Measurements from ENCODE around the gene DEF6. TPM values are rescaled to one million over a fixed set of nuclear protein-coding genes. Genes with fewer than 3 reads are reported as not detected.

DEF6 gene
- total and polyA plus RNA-seq, 2 of the 13 experiments (the other 11 are each of a cell fraction or from before 2014, with no cell fraction given): 5.2 to 10.0 TPM

DNA sequence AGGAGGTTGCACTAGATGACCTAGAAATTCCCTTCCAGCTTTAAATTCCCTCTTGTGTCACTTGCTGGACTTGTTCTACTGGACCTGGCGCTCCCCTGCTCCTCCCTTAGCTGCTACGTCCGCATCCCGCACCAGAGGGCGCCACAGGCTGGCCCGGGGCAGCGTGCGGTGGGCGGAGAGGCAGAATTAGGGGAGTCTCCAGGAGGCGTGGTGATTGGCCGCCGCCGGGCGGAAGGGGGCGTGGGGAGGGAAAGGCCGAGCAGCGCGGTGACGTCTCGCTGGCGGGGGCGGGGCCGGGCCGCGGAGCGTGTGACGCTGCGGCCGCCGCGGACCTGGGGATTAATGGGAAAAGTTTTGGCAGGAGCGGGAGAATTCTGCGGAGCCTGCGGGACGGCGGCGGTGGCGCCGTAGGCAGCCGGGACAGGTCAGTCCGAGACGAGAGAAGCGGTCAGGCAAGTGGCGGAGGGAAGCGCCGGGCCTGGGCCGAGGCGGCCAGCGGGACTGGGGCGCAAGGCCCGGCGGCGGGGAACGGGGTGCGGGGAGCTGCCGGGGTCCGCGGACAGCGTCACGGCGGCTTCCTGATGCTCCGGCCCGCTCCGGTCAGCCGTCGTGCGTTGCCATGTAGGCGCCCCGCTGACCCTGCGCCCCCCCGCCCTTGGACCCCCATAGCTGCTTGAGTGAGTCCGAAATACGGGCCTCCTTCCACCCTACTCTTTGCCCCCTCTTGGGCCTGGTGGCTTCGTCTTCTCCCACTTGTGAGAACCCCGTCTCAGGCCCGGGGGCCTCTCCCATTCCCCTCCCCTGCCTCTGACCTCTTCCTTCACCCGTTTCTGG, 44.9 kb downstream of the DEF6 start, which contains the start of gene PPARD (continued):
- TF ChIP-seq CEBPZ (IDR thresholded peaks at IDR 0.05; ENCODE audit: low read length) (no peak), ZNF292 (CRISPR knock-in tag; IDR thresholded peaks at IDR 0.05; ENCODE audit: borderline replicate concordance, low read depth) (no peak), TRAFD1 (CRISPR knock-in tag; IDR thresholded peaks at IDR 0.05; ENCODE audit: borderline replicate concordance) (no peak), MYPOP (CRISPR knock-in tag; IDR thresholded peaks at IDR 0.05) (peak; percentile 59), DZIP1 (CRISPR knock-in tag; IDR thresholded peaks at IDR 0.05) (peak; percentile 95; the same call in 1 of the 2 replicates), SUZ12 (IDR thresholded peaks at IDR 0.05; ENCODE audit: low read depth, low read length) (no peak), THAP9 (CRISPR knock-in tag; IDR thresholded peaks at IDR 0.05; ENCODE audit: borderline replicate concordance) (no peak; the same call in 1 of the 2 replicates), FOSL2 (CRISPR knock-in tag; IDR thresholded peaks at IDR 0.05) (peak; percentile 75)
- TF ChIP-seq, protein P1, sequence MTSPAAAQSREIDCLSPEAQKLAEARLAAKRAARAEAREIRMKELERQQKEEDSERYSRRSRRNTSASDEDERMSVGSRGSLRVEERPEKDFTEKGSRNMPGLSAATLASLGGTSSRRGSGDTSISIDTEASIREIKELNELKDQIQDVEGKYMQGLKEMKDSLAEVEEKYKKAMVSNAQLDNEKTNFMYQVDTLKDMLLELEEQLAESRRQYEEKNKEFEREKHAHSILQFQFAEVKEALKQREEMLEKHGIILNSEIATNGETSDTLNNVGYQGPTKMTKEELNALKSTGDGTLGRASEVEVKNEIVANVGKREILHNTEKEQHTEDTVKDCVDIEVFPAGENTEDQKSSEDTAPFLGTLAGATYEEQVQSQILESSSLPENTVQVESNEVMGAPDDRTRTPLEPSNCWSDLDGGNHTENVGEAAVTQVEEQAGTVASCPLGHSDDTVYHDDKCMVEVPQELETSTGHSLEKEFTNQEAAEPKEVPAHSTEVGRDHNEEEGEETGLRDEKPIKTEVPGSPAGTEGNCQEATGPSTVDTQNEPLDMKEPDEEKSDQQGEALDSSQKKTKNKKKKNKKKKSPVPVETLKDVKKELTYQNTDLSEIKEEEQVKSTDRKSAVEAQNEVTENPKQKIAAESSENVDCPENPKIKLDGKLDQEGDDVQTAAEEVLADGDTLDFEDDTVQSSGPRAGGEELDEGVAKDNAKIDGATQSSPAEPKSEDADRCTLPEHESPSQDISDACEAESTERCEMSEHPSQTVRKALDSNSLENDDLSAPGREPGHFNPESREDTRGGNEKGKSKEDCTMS (CRISPR knock-in tag; conservative IDR thresholded peaks at IDR 0.05): 0 out of 2 replicates have a peak, but pooled peaks have one; percentile 11

Measured in HepG2 (cell line).